H1 (cell line): ENCODE data around the gene ATG16L2. TPM values are rescaled to one million over a fixed set of nuclear protein-coding genes. Genes with fewer than 3 reads are reported as not detected.

Source experiments
- CTCF ChIA-PET: fragments of 300-600 bp; sonication (Branson Sonifier 250); formaldehyde crosslinking; loops from one replicate; lab custom pipeline; 2021; ENCODE audit not compliant: partially characterized antibody; lab: Charles Lee
- POLR2A ChIA-PET: fragments of 300-600 bp; sonication (Branson Sonifier 250); formaldehyde crosslinking; loops from one replicate; lab custom pipeline; 2021; ENCODE audit warnings: inconsistent platforms; ENCODE audit not compliant: partially characterized antibody; lab: Charles Lee
- DNase-seq, 2 experiments: peaks; one replicate each; pipeline versions ENCODE4 v3.0.0 to v3.0.0-alpha.2; 2010 to 2022; ENCODE audit warnings: low spot score in 2 of 2, low read depth in 1 of 2, mixed read lengths in 1 of 2
- FAIRE-seq: peaks from 2 replicates; lab custom pipeline; 2011; peaks lifted over from hg19 to GRCh38; lab: Jason Lieb, UNC
- H2AFZ ChIP-seq: 2 replicates; pipeline ENCODE4 v1.8.1; 2012; ENCODE audit warnings: low read length, inconsistent platforms
- H2AK5ac ChIP-seq: 2 replicates; pipeline ENCODE4 v1.6.1; 2013; ENCODE audit warnings: low read depth, low read length
- H2BK120ac ChIP-seq: replicated peaks from 2 replicates; pipeline ENCODE3; 2013; ENCODE audit warnings: low read depth, low read length, inconsistent platforms
- H2BK12ac ChIP-seq: 2 replicates; pipeline ENCODE4 v1.6.1; 2013; ENCODE audit warnings: low read depth, low read length
- H2BK15ac ChIP-seq: 2 replicates; pipeline ENCODE4 v1.6.1; 2013; ENCODE audit warnings: low read length
- H2BK20ac ChIP-seq: 2 replicates; pipeline ENCODE4 v1.6.1; 2013; ENCODE audit warnings: low read length
- H2BK5ac ChIP-seq: 2 replicates; pipeline ENCODE4 v1.6.1; 2013; ENCODE audit warnings: low read depth, low read length
- H3K14ac ChIP-seq: 2 replicates; pipeline ENCODE4 v1.6.1; 2013; ENCODE audit warnings: inconsistent platforms; ENCODE audit not compliant: insufficient read length
- H3K18ac ChIP-seq: 2 replicates; pipeline ENCODE4 v1.6.1; 2013; ENCODE audit warnings: low read length; ENCODE audit errors: extremely low read depth
- H3K23ac ChIP-seq: 2 replicates; pipeline ENCODE4 v1.6.1; 2013; ENCODE audit warnings: inconsistent platforms; ENCODE audit not compliant: insufficient read length
- H3K23me2 ChIP-seq: 2 replicates; pipeline ENCODE4 v1.6.1; 2013; ENCODE audit warnings: low read depth, low read length
- H3K27ac ChIP-seq: 2 replicates; pipeline ENCODE4 v1.6.1; 2011; ENCODE audit warnings: low read depth, low read length, inconsistent platforms
- H3K27me3 ChIP-seq, 4 experiments: replicated peaks in 1 of 4; 1 replicate in 1 of 4; 2 replicates in 3 of 4; pipeline versions ENCODE4 v1.6.1 to v1.8.1; 2011 to 2013; ENCODE audit warnings: low read length in 3 of 4, mild to moderate bottlenecking in 3 of 4, inconsistent platforms in 2 of 4, mixed read lengths in 2 of 4, moderate library complexity in 1 of 4; ENCODE audit not compliant: control insufficient read depth in 3 of 4, insufficient read depth in 3 of 4; ENCODE audit errors: extremely low read depth in 1 of 4
- H3K36me3 ChIP-seq, 4 experiments: 2 replicates each; pipeline versions ENCODE4 v1.6.1 to v1.8.1; 2011 to 2013; ENCODE audit warnings: mild to moderate bottlenecking in 4 of 4, low read length in 3 of 4, moderate library complexity in 2 of 4, control low read depth in 1 of 4, inconsistent platforms in 1 of 4; ENCODE audit not compliant: insufficient read depth in 4 of 4, control insufficient read depth in 2 of 4
- H3K4ac ChIP-seq: replicated peaks from 2 replicates; pipeline ENCODE3; 2013; ENCODE audit warnings: low read length, low read depth, mixed read lengths, inconsistent platforms; ENCODE audit not compliant: insufficient read length
- H3K4me1 ChIP-seq, 4 experiments: replicated peaks in 1 of 4; 1 replicate in 1 of 4; 2 replicates in 3 of 4; pipeline versions ENCODE4 v1.6.1 to v1.8.1; 2011 to 2013; ENCODE audit warnings: low read length in 3 of 4, inconsistent platforms in 2 of 4, mixed read lengths in 1 of 4; ENCODE audit not compliant: insufficient read depth in 4 of 4, control insufficient read depth in 3 of 4
- H3K4me2 ChIP-seq, 2 experiments: 2 replicates each; pipeline versions ENCODE4 v1.6.1 to v1.8.1; 2011 to 2013; ENCODE audit warnings: low read depth in 2 of 2, low read length in 2 of 2, control low read depth in 1 of 2, inconsistent platforms in 1 of 2, mild to moderate bottlenecking in 1 of 2; ENCODE audit not compliant: insufficient read depth in 1 of 2
- H3K4me3 ChIP-seq, 4 experiments: fragments of 200-600, 300-600 bp in 1 of 4; sonication (generic), shearing (Covaris generic), sonication (Bioruptor Twin) in 1 of 4; 2 replicates each; pipeline versions ENCODE4 v1.5.1 to v1.8.1; 2011 to 2016; ENCODE audit warnings: low read length in 4 of 4, low read depth in 3 of 4, control low read depth in 2 of 4, inconsistent platforms in 2 of 4, mild to moderate bottlenecking in 2 of 4, mixed read lengths in 1 of 4, moderate library complexity in 1 of 4; ENCODE audit not compliant: insufficient read depth in 2 of 4; ENCODE audit errors: extremely low read depth in 1 of 4
- H3K56ac ChIP-seq: replicated peaks from 2 replicates; pipeline ENCODE3; 2013; ENCODE audit warnings: low read depth, mild to moderate bottlenecking, mixed read lengths, low read length, inconsistent platforms; ENCODE audit not compliant: insufficient read length
- H3K79me1 ChIP-seq: 2 replicates; pipeline ENCODE4 v1.6.1; 2013; ENCODE audit warnings: low read depth, low read length, control low read depth
- H3K79me2 ChIP-seq, 2 experiments: 2 replicates each; pipeline versions ENCODE4 v1.6.1 to v1.8.1; 2012 to 2013; ENCODE audit warnings: low read length in 2 of 2, mild to moderate bottlenecking in 2 of 2, inconsistent platforms in 1 of 2; ENCODE audit not compliant: insufficient read depth in 2 of 2, control insufficient read depth in 1 of 2
- H3K9ac ChIP-seq, 4 experiments: replicated peaks in 1 of 4; 1 replicate in 1 of 4; 2 replicates in 3 of 4; pipeline versions ENCODE4 v1.6.1 to v1.8.1; 2011 to 2013; ENCODE audit warnings: low read depth in 3 of 4, low read length in 3 of 4, control low read depth in 2 of 4, mild to moderate bottlenecking in 2 of 4, moderate library complexity in 2 of 4, inconsistent platforms in 1 of 4; ENCODE audit errors: extremely low read depth in 1 of 4
- H3K9me3 ChIP-seq, 2 experiments: 2 replicates each; pipeline versions ENCODE4 v1.6.1 to v1.8.1; 2012 to 2013; ENCODE audit warnings: mild to moderate bottlenecking in 2 of 2, moderate library complexity in 2 of 2, control low read depth in 1 of 2, inconsistent platforms in 1 of 2, low read depth in 1 of 2, low read length in 1 of 2, mixed read lengths in 1 of 2; ENCODE audit not compliant: insufficient read depth in 2 of 2
- H4K20me1 ChIP-seq, 2 experiments: replicated peaks in 1 of 2; 2 replicates each; pipeline versions ENCODE3 to v1.8.1; 2011 to 2013; ENCODE audit warnings: inconsistent platforms in 2 of 2, low read length in 2 of 2, mild to moderate bottlenecking in 1 of 2; ENCODE audit not compliant: insufficient read depth in 2 of 2, control insufficient read depth in 1 of 2
- H4K5ac ChIP-seq: 2 replicates; pipeline ENCODE4 v1.6.1; 2013; ENCODE audit warnings: low read length, low read depth, mixed read lengths, inconsistent platforms; ENCODE audit not compliant: insufficient read length
- H4K8ac ChIP-seq: 2 replicates; pipeline ENCODE4 v1.8.0; 2013; ENCODE audit warnings: mild to moderate bottlenecking, moderate library complexity, low read length, inconsistent platforms; ENCODE audit not compliant: insufficient read depth; ENCODE audit errors: extremely low read depth
- H4K91ac ChIP-seq: replicated peaks from 2 replicates; pipeline ENCODE3; 2013; ENCODE audit warnings: low read length, mixed read lengths, inconsistent platforms; ENCODE audit not compliant: insufficient read length
- BRCA1 ChIP-seq: IDR thresholded peaks from 2 replicates; pipeline ENCODE4 v1.6.1; 2012; ENCODE audit warnings: low read depth, low read length, improper control_type of control experiment
- CTCF ChIP-seq, 3 experiments: IDR thresholded peaks; 1 replicate in 2 of 3; 2 replicates in 1 of 3; pipeline versions ENCODE4 v1.5.1 to v1.6.1; 2011; ENCODE audit warnings: low read length in 3 of 3, mild to moderate bottlenecking in 3 of 3, inconsistent platforms in 2 of 3, low read depth in 1 of 3, moderate library complexity in 1 of 3; ENCODE audit not compliant: insufficient read depth in 1 of 3; ENCODE audit errors: control extremely low read depth in 1 of 3
- E2F6 ChIP-seq: IDR thresholded peaks from 2 replicates; pipeline ENCODE4 v1.6.1; 2012; ENCODE audit warnings: inconsistent platforms
- JUN ChIP-seq: IDR thresholded peaks from 2 replicates; pipeline ENCODE4 v1.6.1; 2011; ENCODE audit warnings: low read depth, mild to moderate bottlenecking, improper control_type of control experiment, low read length
- KDM4A ChIP-seq: IDR thresholded peaks from one replicate; pipeline ENCODE4 v1.7.1; 2012; ENCODE audit warnings: low read depth, mild to moderate bottlenecking, moderate library complexity, low read length, inconsistent platforms; ENCODE audit not compliant: severe bottlenecking
- POLR2A ChIP-seq, 2 experiments: IDR thresholded peaks; 1 replicate in 1 of 2; 2 replicates in 1 of 2; pipeline ENCODE4 v1.6.1; 2011; ENCODE audit warnings: low read depth in 2 of 2, low read length in 2 of 2, mild to moderate bottlenecking in 2 of 2; ENCODE audit errors: control extremely low read depth in 1 of 2
- RAD21 ChIP-seq, 2 experiments: IDR thresholded peaks in 1 of 2; conservative IDR thresholded peaks in 1 of 2; 2 replicates each; pipeline ENCODE4 v1.6.1; 2011; ENCODE audit warnings: low read depth in 2 of 2, low read length in 2 of 2, improper control_type of control experiment in 1 of 2, inconsistent platforms in 1 of 2, mild to moderate bottlenecking in 1 of 2, moderate library complexity in 1 of 2
- RFX5 ChIP-seq: IDR thresholded peaks from 2 replicates; pipeline ENCODE4 v1.6.1; 2011; ENCODE audit warnings: low read depth, low read length, improper control_type of control experiment, borderline replicate concordance
- TAF7 ChIP-seq: optimal IDR thresholded peaks from 2 replicates; pipeline ENCODE3; 2011; ENCODE audit warnings: low read depth, mild to moderate bottlenecking, inconsistent platforms, low read length, moderate library complexity, borderline replicate concordance
- WGBS, 2 experiments: shearing (Covaris generic) in 1 of 2; methylation state at CpG; one replicate each; pipeline versions ENCODE4 v1.1.6 to v1.1.7; 2013 to 2015; ENCODE audit warnings: low lambda C conversion rate in 2 of 2, mixed read lengths in 2 of 2, inconsistent platforms in 1 of 2, low coverage in 1 of 2, missing lambda C conversion rate in 1 of 2; ENCODE audit not compliant: insufficient replicate concordance in 2 of 2, insufficient coverage in 1 of 2, insufficient read length in 1 of 2; ENCODE audit errors: extremely low coverage in 1 of 2, missing lambda C conversion rate in 1 of 2; 5-methylcytosine and 5-hydroxymethylcytosine counted together
- polyA plus RNA-seq, 7 experiments: library from polyadenylated mRNA; depleted of rRNA in 3 of 7; stranded (reverse) in 5 of 7; unstranded in 2 of 7; fragments of >200 nt in 5 of 7; fragments of 200-250 nt in 2 of 7; gene quantifications; 1 replicate in 5 of 7; 2 replicates in 1 of 7; 4 replicates in 1 of 7; pipeline versions ENCODE4 v1.2.1 to v1.2.3, GENCODE V29; 2011 to 2013; ENCODE audit warnings: missing spikeins in 2 of 7, mixed read lengths in 2 of 7
- total RNA-seq: library from RNA; stranded (reverse); fragmentation: NEBNext Ultra II Directional; extraction: Animal tissue kit (Norgen Biotek cat#: 25700); gene quantifications from 2 replicates; pipeline ENCODE4 v1.2.1, GENCODE V29; 2021

ATG16L2 gene
- total and polyA plus RNA-seq, 2 of the 8 experiments (the other 6 are each of a cell fraction or from before 2014, with no cell fraction given) = 11.0 to 18.5 TPM

DNA sequence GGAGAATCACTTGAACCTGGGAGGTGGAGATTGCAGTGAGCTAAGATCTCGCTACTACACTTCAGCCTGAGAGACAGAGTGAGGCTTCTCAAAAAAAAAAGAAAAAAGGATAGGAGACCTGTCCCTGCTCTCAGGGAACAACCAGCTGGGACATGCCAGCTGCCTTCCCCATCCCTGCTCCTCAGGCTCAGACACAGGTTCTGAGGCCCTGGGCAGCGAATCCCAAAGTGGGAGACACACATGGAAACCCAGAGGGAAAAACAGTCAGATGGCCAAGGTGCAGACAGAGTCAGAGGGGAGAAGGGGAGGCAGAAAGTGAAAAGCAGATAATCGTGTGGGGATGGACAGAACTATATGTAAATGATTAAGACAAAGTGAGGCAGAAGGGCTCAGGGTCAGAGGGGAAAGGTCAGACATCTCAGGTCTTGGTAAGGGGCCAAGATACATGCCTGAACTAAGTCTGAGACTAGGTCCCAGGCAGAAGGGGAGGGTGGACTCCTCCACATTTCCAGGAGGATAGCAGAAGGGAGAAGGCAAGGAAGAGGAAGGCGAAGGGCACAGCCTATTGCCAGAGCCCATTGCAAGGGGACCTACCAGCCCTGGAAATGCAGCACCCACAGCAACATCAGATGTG lies 34.6 kb upstream of the ATG16L2 start:
- FAIRE-seq = no peak
- no peak overlapping the region for H3K56ac ChIP-seq
- peak overlapping the region in 1 of 2 experiments; percentile 88; a peak in 1 of 4 replicates for H3K4me2 ChIP-seq
- H4K20me1 ChIP-seq = peaks cover 1 to 3% of the 10 kb centered on the region in 2 experiments
- no peak overlapping the region for H2BK120ac ChIP-seq
- no peak overlapping the region for H2AK5ac ChIP-seq
- no peak overlapping the region for H3K23ac ChIP-seq
- ChIA-PET POLR2A (interaction anchor here (0.6 to 1.6 kb wide), 2 partner anchors 14 to 28 kb away, joined by 3 to 5 read pairs; no protein-coding TSS in a partner anchor), CTCF (interaction anchor here (0.6 to 5.9 kb wide), 4 partner anchors 14 to 474 kb away, joined by 3 to 50 read pairs (median 6); partner anchors contain the start of gene STARD10)
- H3K4ac ChIP-seq = no peak overlapping the region
- H3K4me3 ChIP-seq = no peak overlapping the region
- DNase-seq = no peak
- H3K18ac ChIP-seq = no peak overlapping the region
- H2BK12ac ChIP-seq = 0 out of 2 replicates have a peak overlapping the region, but pooled peaks have one; percentile 2
- no peak overlapping the region for H4K91ac ChIP-seq
- no peak overlapping the region for H3K9ac ChIP-seq
- WGBS, 2 experiments = 86% methylated on average over 4 of the region's 4 CpGs; no CpG with 5 or more reads in 1 of the 2 experiments
- no peak overlapping the region for H4K8ac ChIP-seq
- H3K14ac ChIP-seq = no peak overlapping the region
- H3K9me3 ChIP-seq = no peaks in the 10 kb centered on the region
- no peak overlapping the region for H2AFZ ChIP-seq
- no peaks in the 10 kb centered on the region for H3K79me2 ChIP-seq
- no peaks in the 10 kb centered on the region for H3K36me3 ChIP-seq
- H3K27me3 ChIP-seq = peaks cover 0 to 12% (median 6%) of the 10 kb centered on the region in 4 experiments; a peak in 3 of 7 replicates
- peak overlapping the region; percentile 61; the same call in 1 of the 2 replicates for H2BK15ac ChIP-seq
- H4K5ac ChIP-seq = no peak overlapping the region
- peaks cover 5 to 19% (median 13%) of the 10 kb centered on the region in 4 experiments for H3K4me1 ChIP-seq
- H3K27ac ChIP-seq = no peak overlapping the region
- peaks cover 7% of the 10 kb centered on the region for H3K79me1 ChIP-seq
- H2BK5ac ChIP-seq = no peak overlapping the region
- peaks cover 11% of the 10 kb centered on the region for H3K23me2 ChIP-seq
- H2BK20ac ChIP-seq = no peak overlapping the region
- TF ChIP-seq RAD21 (IDR thresholded peaks at IDR 0.05 in 1 of 2, conservative IDR thresholded peaks at IDR 0.05 in 1 of 2; ENCODE audit: low read depth in 2 of 2, low read length in 2 of 2) (no peak), E2F6 (no peak), JUN (no peak), TAF7 (no peak), CTCF (IDR thresholded peaks at IDR 0.05; ENCODE audit: control extremely low read depth in 1 of 3, insufficient read depth in 1 of 3, low read depth in 1 of 3, low read length in 3 of 3) (no peak), KDM4A (no peak), RFX5 (no peak), POLR2A (IDR thresholded peaks at IDR 0.05; ENCODE audit: control extremely low read depth in 1 of 2, low read depth in 2 of 2, low read length in 2 of 2) (no peak), BRCA1 (no peak)
